Fibroblast of lung (primary cell): Measurements from ENCODE around the gene ENPEP. TPM values are rescaled to one million over a fixed set of nuclear protein-coding genes. Genes with fewer than 3 reads are reported as not detected.

Experiments
- DNase-seq, 2 donors: peaks; one replicate each; pipeline versions ENCODE4 v3.0.0 to v3.0.0-alpha.2; 2010; ENCODE audit warnings: low read depth in 2 of 2
- H2AFZ ChIP-seq: 2 replicates; pipeline ENCODE4 v1.5.1; 2012; ENCODE audit warnings: low read length, control low read depth, inconsistent platforms
- H3K27ac ChIP-seq: 2 replicates; pipeline ENCODE4 v1.5.1; 2011; ENCODE audit warnings: low read length, control low read depth; ENCODE audit not compliant: insufficient read depth
- H3K27me3 ChIP-seq: 2 replicates; pipeline ENCODE4 v1.5.1; 2011; ENCODE audit warnings: mild to moderate bottlenecking, low read length; ENCODE audit not compliant: control insufficient read depth, insufficient read depth
- H3K36me3 ChIP-seq: 2 replicates; pipeline ENCODE4 v1.5.1; 2011; ENCODE audit warnings: low read length; ENCODE audit not compliant: control insufficient read depth, insufficient read depth
- H3K4me1 ChIP-seq: 2 replicates; pipeline ENCODE4 v1.5.1; 2011; ENCODE audit warnings: low read length; ENCODE audit not compliant: control insufficient read depth, insufficient read depth; ENCODE audit errors: extremely low read depth
- H3K4me2 ChIP-seq: 2 replicates; pipeline ENCODE4 v1.5.1; 2011; ENCODE audit warnings: low read length, control low read depth; ENCODE audit not compliant: insufficient read depth; ENCODE audit errors: extremely low read depth
- H3K4me3 ChIP-seq, 4 experiments: fragments of 200-600 bp in 1 of 4; sonication (generic) in 1 of 4; replicated peaks in 1 of 4; 2 replicates each; pipeline ENCODE4 v1.5.1; 2011 to 2016; ENCODE audit warnings: low read length in 4 of 4, low read depth in 3 of 4, mild to moderate bottlenecking in 3 of 4, control low read depth in 2 of 4, inconsistent platforms in 1 of 4, mixed read lengths in 1 of 4; ENCODE audit not compliant: insufficient read depth in 1 of 4; ENCODE audit errors: control extremely low read depth in 1 of 4
- H3K79me2 ChIP-seq: 2 replicates; pipeline ENCODE4 v1.5.1; 2012; ENCODE audit warnings: mild to moderate bottlenecking, low read length, inconsistent platforms; ENCODE audit not compliant: control insufficient read depth, insufficient read depth
- H3K9ac ChIP-seq: 2 replicates; pipeline ENCODE4 v1.5.1; 2011; ENCODE audit warnings: mild to moderate bottlenecking, low read length, control low read depth; ENCODE audit not compliant: insufficient read depth
- H3K9me3 ChIP-seq: 2 replicates; pipeline ENCODE4 v1.5.1; 2012; ENCODE audit warnings: low read depth, low read length; ENCODE audit not compliant: control insufficient read depth, insufficient read depth
- H4K20me1 ChIP-seq: 2 replicates; pipeline ENCODE4 v1.5.1; 2011; ENCODE audit warnings: low read length; ENCODE audit not compliant: control insufficient read depth, insufficient read depth; ENCODE audit errors: extremely low read depth
- EZH2 ChIP-seq: IDR thresholded peaks from 2 replicates; pipeline ENCODE4 v1.5.1; 2012; ENCODE audit warnings: low read length, control low read depth, mild to moderate bottlenecking; ENCODE audit errors: missing control alignments
- polyA plus RNA-seq, 2 donors: library from polyadenylated mRNA; depleted of rRNA in 1 of 2; stranded (reverse) in 1 of 2; unstranded in 1 of 2; fragments of >200 nt; gene quantifications; 2 replicates each; pipeline ENCODE4 v1.2.1, GENCODE V29; 2011 to 2012; ENCODE audit warnings: missing spikeins in 1 of 2
- total RNA-seq: library from RNA; depleted of rRNA; stranded (reverse); fragments of >200 nt; gene quantifications from 2 replicates; pipeline ENCODE4 v1.2.1, GENCODE V29; 2014
- TF ChIP-seq, protein P1 (sequence below), 2 donors: IDR thresholded peaks in 1 of 2; conservative IDR thresholded peaks in 1 of 2; 1 replicate in 1 of 2; 2 replicates in 1 of 2; pipeline ENCODE4 v1.5.1; 2011 to 2012; ENCODE audit warnings: low read length in 2 of 2, control low read depth in 1 of 2, inconsistent platforms in 1 of 2, low read depth in 1 of 2, mild to moderate bottlenecking in 1 of 2

Gene ENPEP
- total and polyA plus RNA-seq, 2 donors (not counting 1 experiment from before 2014, with no cell fraction given), result 0.28 TPM; not detected in 1

DNA sequence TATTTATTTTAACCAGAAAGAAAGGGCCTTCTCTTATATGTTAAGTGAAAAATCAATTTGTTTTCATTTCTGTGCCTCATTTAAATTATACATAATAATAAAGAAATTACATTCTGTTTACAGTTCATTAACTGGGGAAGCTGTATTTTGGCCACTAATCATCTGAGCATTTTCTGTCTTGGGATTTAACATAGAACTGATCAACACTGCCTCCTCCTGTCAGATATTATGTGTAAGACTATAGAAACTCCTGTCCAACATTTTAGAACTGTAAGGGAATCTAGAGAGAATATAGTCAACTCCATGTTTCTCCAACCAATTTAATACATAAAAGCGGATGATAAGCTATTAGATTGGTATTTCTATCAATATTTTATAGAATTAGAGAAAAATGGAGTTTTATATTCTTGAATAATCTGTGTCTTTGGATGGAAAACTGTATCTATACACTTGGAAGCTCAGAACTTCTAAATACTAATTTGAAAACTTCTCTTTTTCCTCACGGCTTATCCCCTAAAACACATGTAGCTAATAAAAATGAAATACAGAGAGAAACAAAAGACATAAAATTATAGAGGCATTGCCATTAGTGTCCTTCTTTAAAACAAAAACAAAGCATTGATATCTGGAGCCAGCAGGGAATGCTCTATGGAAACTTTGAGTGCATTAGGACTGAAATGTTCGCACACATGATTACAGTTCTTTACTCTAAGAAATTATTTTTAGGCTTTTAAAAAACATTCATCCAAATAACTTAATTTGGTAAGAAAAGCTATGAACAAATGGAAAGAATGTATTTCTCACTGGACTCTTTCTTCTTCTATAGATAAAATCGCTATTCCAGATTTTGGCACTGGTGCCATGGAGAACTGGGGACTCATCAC lies 33.1 kb downstream of the ENPEP start:
- H3K4me3 ChIP-seq, result no peak overlapping the region
- H2AFZ ChIP-seq, result no peak overlapping the region
- H3K9me3 ChIP-seq, result no peaks in the 10 kb centered on the region
- DNase-seq, result peak; percentile 40 to 64
- no peaks in the 10 kb centered on the region for H3K79me2 ChIP-seq
- H3K36me3 ChIP-seq, result no peaks in the 10 kb centered on the region
- H3K27ac ChIP-seq, result no peak overlapping the region
- H3K9ac ChIP-seq, result no peak overlapping the region
- H4K20me1 ChIP-seq, result no peaks in the 10 kb centered on the region
- no peak for TF ChIP-seq EZH2
- TF ChIP-seq, protein P1, sequence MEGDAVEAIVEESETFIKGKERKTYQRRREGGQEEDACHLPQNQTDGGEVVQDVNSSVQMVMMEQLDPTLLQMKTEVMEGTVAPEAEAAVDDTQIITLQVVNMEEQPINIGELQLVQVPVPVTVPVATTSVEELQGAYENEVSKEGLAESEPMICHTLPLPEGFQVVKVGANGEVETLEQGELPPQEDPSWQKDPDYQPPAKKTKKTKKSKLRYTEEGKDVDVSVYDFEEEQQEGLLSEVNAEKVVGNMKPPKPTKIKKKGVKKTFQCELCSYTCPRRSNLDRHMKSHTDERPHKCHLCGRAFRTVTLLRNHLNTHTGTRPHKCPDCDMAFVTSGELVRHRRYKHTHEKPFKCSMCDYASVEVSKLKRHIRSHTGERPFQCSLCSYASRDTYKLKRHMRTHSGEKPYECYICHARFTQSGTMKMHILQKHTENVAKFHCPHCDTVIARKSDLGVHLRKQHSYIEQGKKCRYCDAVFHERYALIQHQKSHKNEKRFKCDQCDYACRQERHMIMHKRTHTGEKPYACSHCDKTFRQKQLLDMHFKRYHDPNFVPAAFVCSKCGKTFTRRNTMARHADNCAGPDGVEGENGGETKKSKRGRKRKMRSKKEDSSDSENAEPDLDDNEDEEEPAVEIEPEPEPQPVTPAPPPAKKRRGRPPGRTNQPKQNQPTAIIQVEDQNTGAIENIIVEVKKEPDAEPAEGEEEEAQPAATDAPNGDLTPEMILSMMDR (conservative IDR thresholded peaks at IDR 0.05 in 1 of 2, IDR thresholded peaks at IDR 0.05 in 1 of 2; ENCODE audit: low read depth in 1 of 2, low read length in 2 of 2), result peak in 1 of 2 donors; percentile 50
- H3K4me1 ChIP-seq, result no peaks in the 10 kb centered on the region
- no peak overlapping the region for H3K4me2 ChIP-seq
- H3K27me3 ChIP-seq, result no peaks in the 10 kb centered on the region

DNA sequence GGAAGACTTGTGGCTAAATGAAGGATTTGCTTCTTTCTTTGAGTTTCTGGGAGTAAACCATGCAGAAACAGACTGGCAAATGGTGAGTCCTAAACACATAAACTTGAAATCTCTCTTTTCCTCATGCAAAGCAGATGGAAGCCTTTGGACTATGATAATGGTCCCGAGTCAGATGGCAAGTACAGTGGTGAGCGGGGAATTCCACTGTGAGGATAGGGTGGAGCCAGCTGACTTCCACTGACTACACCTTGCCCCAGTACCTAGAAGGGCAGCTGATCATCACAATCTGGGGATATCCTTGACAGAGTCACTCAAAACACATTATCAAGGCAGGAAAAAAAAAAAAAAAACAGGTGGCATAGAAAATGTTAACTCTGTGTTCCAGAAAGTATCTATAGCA lies 34.3 kb downstream of the ENPEP start:
- Histone ChIP-seq H3K4me3 (no peak overlapping the region), H4K20me1 (no peaks in the 10 kb centered on the region), H3K27me3 (no peaks in the 10 kb centered on the region), H2AFZ (no peak overlapping the region), H3K36me3 (no peaks in the 10 kb centered on the region), H3K27ac (no peak overlapping the region), H3K79me2 (no peaks in the 10 kb centered on the region), H3K4me2 (no peak overlapping the region), H3K9me3 (no peaks in the 10 kb centered on the region), H3K9ac (no peak overlapping the region), H3K4me1 (no peaks in the 10 kb centered on the region)
- TF ChIP-seq, protein P1 (conservative IDR thresholded peaks at IDR 0.05 in 1 of 2, IDR thresholded peaks at IDR 0.05 in 1 of 2; ENCODE audit: low read depth in 1 of 2, low read length in 2 of 2), result no peak
- TF ChIP-seq EZH2, result no peak
- DNase-seq, result no peak

DNA sequence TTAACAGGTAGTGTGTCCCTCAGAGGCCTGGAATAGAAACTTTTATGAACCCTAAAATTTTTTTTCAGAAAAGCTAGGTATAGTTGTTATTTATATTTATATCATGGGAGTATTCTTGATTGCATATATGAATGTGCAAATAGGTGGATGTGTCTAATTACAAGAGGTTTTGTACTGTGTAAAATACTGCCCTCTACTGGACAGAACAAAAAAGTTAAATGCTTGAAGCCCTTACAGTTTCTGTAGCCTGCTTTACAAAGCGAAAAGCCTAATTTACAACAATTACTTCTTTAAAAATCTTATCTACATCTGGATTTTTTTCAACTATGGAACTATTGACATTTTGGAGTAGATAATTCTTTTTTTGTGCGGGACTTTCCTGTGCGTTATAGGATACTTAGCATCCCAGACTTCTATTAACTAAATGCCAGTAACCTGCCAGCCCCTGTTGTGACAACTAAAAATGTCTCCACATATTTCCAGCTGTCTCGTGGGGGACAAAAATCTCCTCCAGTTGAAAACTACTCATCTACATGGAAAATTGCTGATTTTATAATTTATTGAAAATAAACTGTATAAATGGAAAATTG lies 35.1 kb downstream of the ENPEP start:
- Histone ChIP-seq H2AFZ (no peak overlapping the region), H3K9me3 (no peaks in the 10 kb centered on the region), H3K4me1 (no peaks in the 10 kb centered on the region), H4K20me1 (no peaks in the 10 kb centered on the region), H3K27ac (no peak overlapping the region), H3K4me2 (no peak overlapping the region), H3K9ac (no peak overlapping the region), H3K79me2 (no peaks in the 10 kb centered on the region), H3K36me3 (no peaks in the 10 kb centered on the region), H3K27me3 (no peaks in the 10 kb centered on the region), H3K4me3 (no peak overlapping the region)
- peak; percentile 47 to 79 for DNase-seq
- TF ChIP-seq, protein P1 (conservative IDR thresholded peaks at IDR 0.05 in 1 of 2, IDR thresholded peaks at IDR 0.05 in 1 of 2; ENCODE audit: low read depth in 1 of 2, low read length in 2 of 2), result peak; percentile 47 to 61
- TF ChIP-seq EZH2, result no peak
